ENCODE results near the gene ANTXR1.

GRCh38 chr2:69275490-69275889 lies 262.5 kb downstream of the ANTXR1 start:
- TF ChIP-seq EP300 (IDR thresholded peaks at IDR 0.05; ENCODE audit: low read depth) = no peak
- TF ChIP-seq, protein P1, sequence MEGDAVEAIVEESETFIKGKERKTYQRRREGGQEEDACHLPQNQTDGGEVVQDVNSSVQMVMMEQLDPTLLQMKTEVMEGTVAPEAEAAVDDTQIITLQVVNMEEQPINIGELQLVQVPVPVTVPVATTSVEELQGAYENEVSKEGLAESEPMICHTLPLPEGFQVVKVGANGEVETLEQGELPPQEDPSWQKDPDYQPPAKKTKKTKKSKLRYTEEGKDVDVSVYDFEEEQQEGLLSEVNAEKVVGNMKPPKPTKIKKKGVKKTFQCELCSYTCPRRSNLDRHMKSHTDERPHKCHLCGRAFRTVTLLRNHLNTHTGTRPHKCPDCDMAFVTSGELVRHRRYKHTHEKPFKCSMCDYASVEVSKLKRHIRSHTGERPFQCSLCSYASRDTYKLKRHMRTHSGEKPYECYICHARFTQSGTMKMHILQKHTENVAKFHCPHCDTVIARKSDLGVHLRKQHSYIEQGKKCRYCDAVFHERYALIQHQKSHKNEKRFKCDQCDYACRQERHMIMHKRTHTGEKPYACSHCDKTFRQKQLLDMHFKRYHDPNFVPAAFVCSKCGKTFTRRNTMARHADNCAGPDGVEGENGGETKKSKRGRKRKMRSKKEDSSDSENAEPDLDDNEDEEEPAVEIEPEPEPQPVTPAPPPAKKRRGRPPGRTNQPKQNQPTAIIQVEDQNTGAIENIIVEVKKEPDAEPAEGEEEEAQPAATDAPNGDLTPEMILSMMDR (IDR thresholded peaks at IDR 0.05) = no peak
